Karpas-422 (cell line): ENCODE results near the gene NMT1. TPM values are rescaled to one million over a fixed set of nuclear protein-coding genes. Genes with fewer than 3 reads are reported as not detected.
"Not testable (repeated sequence)": the region's sequence is repeated elsewhere in the genome, so short reads cannot be mapped to it uniquely, and the experiment has no call there.

Source experiments
- DNase-seq: peaks from one replicate; pipeline ENCODE4 v3.0.0-alpha.2; 2015
- H2AFZ ChIP-seq: fragments of 200-600 bp; sonication (generic); 2 replicates; pipeline ENCODE4 v1.6.1; 2014; ENCODE audit warnings: antibody characterized with exemption, low read length, mixed read lengths
- H3K27ac ChIP-seq: fragments of 200-600 bp; sonication (generic); 2 replicates; pipeline ENCODE4 v1.5.1; 2014; ENCODE audit warnings: mild to moderate bottlenecking, low read length, moderate library complexity
- H3K27me3 ChIP-seq: fragments of 200-600 bp; sonication (generic); 2 replicates; pipeline ENCODE4 v1.6.1; 2014; ENCODE audit warnings: low read length, mixed read lengths
- H3K36me3 ChIP-seq: fragments of 200-600 bp; sonication (generic); 2 replicates; pipeline ENCODE4 v1.6.1; 2014; ENCODE audit warnings: low read length, mixed read lengths; ENCODE audit not compliant: insufficient read depth
- H3K4me1 ChIP-seq: fragments of 200-600 bp; sonication (generic); 2 replicates; pipeline ENCODE4 v1.6.1; 2014; ENCODE audit warnings: mild to moderate bottlenecking, low read length, mixed read lengths
- H3K4me2 ChIP-seq: fragments of 200-600 bp; sonication (generic); 2 replicates; pipeline ENCODE4 v1.6.1; 2014; ENCODE audit warnings: low read length, low read depth, mild to moderate bottlenecking; ENCODE audit not compliant: poor library complexity, severe bottlenecking
- H3K4me3 ChIP-seq: fragments of 200-600 bp; sonication (generic); 2 replicates; pipeline ENCODE4 v1.5.1; 2014; ENCODE audit warnings: mild to moderate bottlenecking, antibody characterized with exemption, low read length, mixed read lengths
- H3K79me2 ChIP-seq: fragments of 200-600 bp; sonication (generic); 2 replicates; pipeline ENCODE4 v1.6.1; 2014; ENCODE audit warnings: mild to moderate bottlenecking, low read length, mixed read lengths
- H3K9ac ChIP-seq: fragments of 200-600 bp; sonication (generic); 2 replicates; pipeline ENCODE4 v1.6.0; 2014; ENCODE audit warnings: low read length
- H3K9me2 ChIP-seq: fragments of 200-600 bp; sonication (generic), shearing (Covaris generic); replicated peaks from 2 replicates; pipeline ENCODE4 v1.6.0; 2014; ENCODE audit warnings: mild to moderate bottlenecking, low read length, moderate library complexity; ENCODE audit not compliant: insufficient read depth
- H3K9me3 ChIP-seq: fragments of 300-700, 200-600 bp; sonication (generic); 2 replicates; pipeline ENCODE4 v1.6.1; 2014; ENCODE audit warnings: low read length, mixed read lengths
- H4K20me1 ChIP-seq: fragments of 200-600 bp; sonication (generic); 2 replicates; pipeline ENCODE4 v1.6.1; 2014; ENCODE audit warnings: mild to moderate bottlenecking, antibody characterized with exemption, low read length, low read depth; ENCODE audit not compliant: insufficient read depth
- total RNA-seq: library from RNA; depleted of rRNA; stranded (reverse); fragments of >200 nt; shearing (Covaris generic); gene quantifications from 2 replicates; pipeline ENCODE4 v1.2.3, GENCODE V29; 2014; ENCODE audit warnings: low replicate concordance

NMT1 gene
- total RNA-seq, 1 experiment from 2014 or later: 48.5 TPM

- H3K4me3 ChIP-seq: no peak overlapping the region
- no peak overlapping the region for H3K4me2 ChIP-seq
- H3K27ac ChIP-seq: no peak overlapping the region
- H3K9me2 ChIP-seq: no peaks in the 10 kb centered on the region
- peaks cover 4% of the 10 kb centered on the region; the same call in 1 of the 2 replicates for H3K4me1 ChIP-seq
- no peaks in the 10 kb centered on the region for H3K36me3 ChIP-seq
- no peak overlapping the region for H3K9ac ChIP-seq
- no peaks in the 10 kb centered on the region for H3K79me2 ChIP-seq
- no peak for DNase-seq
- H3K9me3 ChIP-seq: no peaks in the 10 kb centered on the region
- no peak overlapping the region for H2AFZ ChIP-seq
- H4K20me1 ChIP-seq: no peaks in the 10 kb centered on the region
- H3K27me3 ChIP-seq: no peaks in the 10 kb centered on the region
These were observed 58.8 kb downstream of the NMT1 start for GRCh38 chr17:45119964-45120363.

- Histone ChIP-seq H3K9ac (no peak overlapping the region), H3K4me2 (no peak overlapping the region), H4K20me1 (no peaks in the 10 kb centered on the region), H3K27me3 (no peaks in the 10 kb centered on the region), H3K4me1 (peaks cover 4% of the 10 kb centered on the region; the same call in 1 of the 2 replicates), H3K9me3 (no peaks in the 10 kb centered on the region), H3K36me3 (no peaks in the 10 kb centered on the region), H3K9me2 (no peaks in the 10 kb centered on the region), H3K4me3 (no peak overlapping the region), H3K27ac (no peak overlapping the region), H3K79me2 (no peaks in the 10 kb centered on the region), H2AFZ (no peak overlapping the region)
- DNase-seq: no peak
These were observed 59.4 kb downstream of the NMT1 start for GRCh38 chr17:45120558-45120957.

GRCh38 chr17:45121055-45121454, 59.9 kb downstream of the NMT1 start:
- peaks cover 4% of the 10 kb centered on the region; the same call in 1 of the 2 replicates for H3K4me1 ChIP-seq
- H3K4me2 ChIP-seq: no peak overlapping the region
- H3K27ac ChIP-seq: no peak overlapping the region
- H3K4me3 ChIP-seq: no peak overlapping the region
- no peaks in the 10 kb centered on the region for H3K9me3 ChIP-seq
- no peaks in the 10 kb centered on the region for H4K20me1 ChIP-seq
- no peaks in the 10 kb centered on the region for H3K9me2 ChIP-seq
- H3K27me3 ChIP-seq: no peaks in the 10 kb centered on the region
- H3K9ac ChIP-seq: no peak overlapping the region
- DNase-seq: no peak
- H3K36me3 ChIP-seq: no peaks in the 10 kb centered on the region
- no peak overlapping the region for H2AFZ ChIP-seq
- no peaks in the 10 kb centered on the region for H3K79me2 ChIP-seq

DNA sequence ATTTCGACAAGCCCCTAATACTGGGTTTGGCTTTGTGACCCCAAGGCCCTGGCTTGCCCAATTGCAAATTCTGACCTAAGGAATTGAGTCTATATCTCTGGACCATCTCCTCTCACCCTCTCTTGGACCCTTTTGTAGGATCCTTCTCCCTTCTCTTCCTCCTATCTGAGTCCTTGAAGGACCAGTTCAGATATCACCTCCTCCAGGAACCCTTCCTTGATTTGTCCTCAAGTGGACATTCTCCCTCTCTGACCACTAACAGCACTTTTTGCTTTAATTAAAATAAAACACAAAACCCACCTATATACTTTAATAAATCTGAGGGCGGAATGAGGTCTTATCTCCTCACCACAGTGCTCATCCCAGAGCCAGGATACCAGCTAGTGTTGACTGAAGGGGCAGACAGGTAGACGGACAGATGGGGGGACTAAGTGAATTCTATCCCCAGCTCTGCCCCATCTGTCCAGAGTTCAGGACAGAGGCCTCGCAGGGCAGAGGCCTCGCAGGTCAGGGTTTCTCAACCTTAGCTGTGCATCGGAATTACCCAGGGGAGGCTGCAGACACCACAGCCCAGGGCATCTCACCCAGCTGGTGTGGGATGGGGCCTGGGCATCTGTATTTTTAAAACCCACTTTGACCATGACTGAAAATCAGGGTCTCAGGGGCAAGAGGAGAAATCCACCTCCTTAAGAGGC, 62.1 kb downstream of the NMT1 start:
- no peaks in the 10 kb centered on the region for H3K79me2 ChIP-seq
- no peak overlapping the region for H3K4me2 ChIP-seq
- no peaks in the 10 kb centered on the region for H4K20me1 ChIP-seq
- H3K9me2 ChIP-seq: no peaks in the 10 kb centered on the region
- H2AFZ ChIP-seq: no peak overlapping the region
- no peaks in the 10 kb centered on the region for H3K36me3 ChIP-seq
- no peak overlapping the region for H3K4me3 ChIP-seq
- no peaks in the 10 kb centered on the region for H3K9me3 ChIP-seq
- no peak for DNase-seq
- no peak overlapping the region for H3K9ac ChIP-seq
- no peaks in the 10 kb centered on the region for H3K27me3 ChIP-seq
- peaks cover 4% of the 10 kb centered on the region; the same call in 1 of the 2 replicates for H3K4me1 ChIP-seq
- no peak overlapping the region for H3K27ac ChIP-seq

DNA sequence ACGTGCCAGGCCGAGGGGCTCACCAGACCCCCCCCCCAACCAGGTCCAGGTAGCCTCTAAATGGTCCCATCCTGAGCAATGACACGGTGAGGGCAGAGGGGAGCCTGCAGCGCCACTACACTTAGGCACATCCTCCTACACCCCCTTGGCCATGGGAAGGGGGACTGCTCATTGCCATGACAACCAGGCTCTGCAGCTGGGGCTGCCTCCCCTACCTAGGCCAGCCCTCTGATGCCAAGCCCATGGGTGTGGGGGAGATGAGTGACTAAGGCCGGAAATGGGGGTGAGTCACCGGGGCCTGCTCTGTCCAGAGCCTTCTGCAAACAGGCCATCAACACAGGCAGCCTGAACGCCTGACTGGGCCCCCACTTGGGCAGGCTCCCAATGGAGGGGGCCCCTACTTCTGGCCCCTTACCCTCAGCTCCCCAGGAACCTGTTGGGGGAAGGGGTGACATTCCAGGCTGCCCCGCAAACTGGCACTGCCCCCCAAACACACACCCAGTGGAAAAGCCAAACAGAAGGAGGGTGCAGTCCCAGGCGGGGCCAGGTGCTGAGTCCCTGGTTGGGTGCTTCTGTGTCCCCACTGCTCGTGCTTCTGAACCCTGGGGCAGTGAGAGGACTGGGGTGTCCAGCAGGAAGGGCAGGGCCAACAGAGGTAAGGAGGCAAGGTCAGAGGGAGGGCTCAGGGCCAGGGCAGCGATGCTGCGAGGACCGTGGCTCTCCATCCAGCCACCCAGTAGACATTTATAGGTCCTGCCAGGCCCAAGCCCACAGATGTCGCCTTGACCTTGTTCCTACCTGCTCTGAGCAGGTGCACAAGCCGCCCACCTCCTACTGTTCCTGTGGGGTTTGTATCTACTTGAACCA, 63.0 kb downstream of the NMT1 start:
- H3K4me2 ChIP-seq: no peak overlapping the region
- H3K4me3 ChIP-seq: no peak overlapping the region
- no peaks in the 10 kb centered on the region for H3K9me2 ChIP-seq
- H2AFZ ChIP-seq: no peak overlapping the region
- H3K27ac ChIP-seq: no peak overlapping the region
- peak; percentile 60 for DNase-seq
- peaks cover 4% of the 10 kb centered on the region; the same call in 1 of the 2 replicates for H3K4me1 ChIP-seq
- no peaks in the 10 kb centered on the region for H4K20me1 ChIP-seq
- no peaks in the 10 kb centered on the region for H3K36me3 ChIP-seq
- no peaks in the 10 kb centered on the region for H3K79me2 ChIP-seq
- H3K9me3 ChIP-seq: no peaks in the 10 kb centered on the region
- no peak overlapping the region for H3K9ac ChIP-seq
- no peaks in the 10 kb centered on the region for H3K27me3 ChIP-seq

DNA sequence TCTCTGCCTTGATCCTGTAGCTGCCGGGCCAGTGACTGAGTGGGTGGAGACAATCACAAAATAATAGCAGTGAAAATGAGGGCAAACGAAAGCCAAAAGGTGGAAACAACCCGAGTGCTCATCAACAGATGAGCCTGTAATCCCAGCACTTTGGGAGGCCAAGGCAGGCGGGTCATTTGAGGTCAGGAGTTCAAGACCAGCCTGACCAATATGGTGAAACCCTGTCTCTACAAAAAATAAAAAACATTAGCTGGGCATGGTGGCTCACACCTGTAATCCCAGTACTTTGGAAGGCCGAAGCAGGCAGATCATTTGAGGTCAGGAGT, 63.6 kb downstream of the NMT1 start:
- not testable (repeated sequence) for H3K9me2 ChIP-seq, H3K36me3 ChIP-seq, H3K9me3 ChIP-seq, H3K9ac ChIP-seq, DNase-seq, H3K4me3 ChIP-seq, H2AFZ ChIP-seq, H3K4me1 ChIP-seq, H3K27me3 ChIP-seq, H3K79me2 ChIP-seq, H3K27ac ChIP-seq, H3K4me2 ChIP-seq, H4K20me1 ChIP-seq

GRCh38 chr17:45125509-45125908, 64.4 kb downstream of the NMT1 start:
- H3K9ac ChIP-seq: no peak overlapping the region

GRCh38 chr17:45127207-45127547, 66.1 kb downstream of the NMT1 start:
- Histone ChIP-seq H3K4me2 (no peak overlapping the region), H3K9me3 (no peaks in the 10 kb centered on the region), H3K27me3 (no peaks in the 10 kb centered on the region), H2AFZ (no peak overlapping the region), H3K4me3 (no peak overlapping the region), H3K9me2 (no peaks in the 10 kb centered on the region), H3K36me3 (no peaks in the 10 kb centered on the region), H4K20me1 (no peaks in the 10 kb centered on the region), H3K9ac (no peak overlapping the region), H3K79me2 (no peaks in the 10 kb centered on the region), H3K4me1 (peaks cover 8% of the 10 kb centered on the region), H3K27ac (no peak overlapping the region)
- DNase-seq: no peak

More at GRCh38 chr17:45125509-45125908, 64.4 kb downstream of the NMT1 start:
- H3K4me1 ChIP-seq: peaks cover 4% of the 10 kb centered on the region; the same call in 1 of the 2 replicates
- no peak for DNase-seq
- H2AFZ ChIP-seq: no peak overlapping the region
- no peaks in the 10 kb centered on the region for H3K36me3 ChIP-seq
- H3K79me2 ChIP-seq: no peaks in the 10 kb centered on the region
- no peaks in the 10 kb centered on the region for H3K9me2 ChIP-seq
- no peak overlapping the region for H3K4me2 ChIP-seq
- no peak overlapping the region for H3K27ac ChIP-seq
- H4K20me1 ChIP-seq: no peaks in the 10 kb centered on the region
- H3K4me3 ChIP-seq: no peak overlapping the region
- no peaks in the 10 kb centered on the region for H3K27me3 ChIP-seq
- no peaks in the 10 kb centered on the region for H3K9me3 ChIP-seq
